Esophagus muscularis mucosa (tissue), 3 donors: ENCODE data around the gene PYGL.

Experiments
- CTCF ChIP-seq, 3 experiments: fragments of 200-600 bp in 2 of 3; fragments of 450-650 bp in 1 of 3; sonication (generic) in 2 of 3; IDR thresholded peaks; one replicate each; pipeline ENCODE4 v1.5.1; 2017 to 2019; ENCODE audit warnings: antibody characterized with exemption in 3 of 3, mild to moderate bottlenecking in 2 of 3, moderate library complexity in 1 of 3
- EP300 ChIP-seq: sonication (generic); formaldehyde crosslinking; IDR thresholded peaks from one replicate; pipeline ENCODE4 v1.6.1; 2017; ENCODE audit warnings: antibody characterized with exemption

DNA sequence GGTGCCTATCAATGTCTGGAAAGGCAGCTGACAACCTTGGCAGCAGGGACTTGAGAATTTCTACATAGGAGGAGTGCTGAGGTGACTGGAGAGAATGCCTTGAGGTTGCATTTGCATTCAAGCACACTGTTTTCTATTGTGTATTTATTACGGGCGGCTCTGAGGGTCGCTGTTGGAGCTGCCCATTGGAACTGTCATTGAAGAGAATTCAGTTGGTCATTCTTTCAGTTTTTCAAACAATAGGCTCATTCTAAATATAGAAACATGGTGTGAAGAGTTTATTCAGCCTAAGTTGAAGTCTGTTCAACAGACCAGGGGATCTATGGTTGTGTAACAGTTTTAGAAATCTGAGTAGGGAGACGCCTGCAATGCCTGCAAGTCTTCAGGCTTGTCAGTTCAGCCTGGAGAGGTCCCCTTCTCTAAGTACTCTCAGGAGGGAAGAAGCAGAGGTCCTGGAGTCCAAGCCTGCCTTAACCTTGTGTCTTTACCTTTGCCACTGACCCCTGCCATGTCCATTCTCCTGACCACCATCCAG lies 82.2 kb downstream of the PYGL start:
- TF ChIP-seq CTCF (IDR thresholded peaks at IDR 0.05) (no peak), EP300 (no peak)
